Chondrocyte (in vitro differentiated cells): ENCODE measurements around the gene TICAM1. TPM values are rescaled to one million over a fixed set of nuclear protein-coding genes. Genes with fewer than 3 reads are reported as not detected.

Source experiments
- DNase-seq: peaks from one replicate; pipeline ENCODE4 v3.0.0; 2021; ENCODE audit warnings: mixed read lengths, low spot score
- H3K27ac Mint-ChIP-seq: one replicate; pipeline ENCODE4 v1.8.0; 2021; ENCODE audit warnings: mild to moderate bottlenecking, moderate library complexity, mixed read lengths; ENCODE audit not compliant: unreplicated experiment
- H3K27me3 Mint-ChIP-seq: 2 replicates; pipeline ENCODE4 v1.8.0; 2021; ENCODE audit warnings: low read depth, mixed read lengths
- H3K36me3 Mint-ChIP-seq: 2 replicates; pipeline ENCODE4 v1.8.0; 2021; ENCODE audit warnings: low read depth, mixed read lengths
- H3K4me1 Mint-ChIP-seq: 2 replicates; pipeline ENCODE4 v1.8.0; 2021; ENCODE audit warnings: low read depth, mild to moderate bottlenecking, mixed read lengths
- H3K4me3 Mint-ChIP-seq: one replicate; pipeline ENCODE4 v1.8.0; 2021; ENCODE audit warnings: mild to moderate bottlenecking, moderate library complexity, mixed read lengths; ENCODE audit not compliant: unreplicated experiment
- H3K9me3 Mint-ChIP-seq: 2 replicates; pipeline ENCODE4 v1.8.0; 2021; ENCODE audit warnings: low read depth, mixed read lengths
- CTCF ChIP-seq: fragments of 200-600 bp; sonication (generic); IDR thresholded peaks from 2 replicates; pipeline ENCODE4 v1.5.0; 2021; ENCODE audit warnings: antibody characterized with exemption, mild to moderate bottlenecking, moderate library complexity
- total RNA-seq: library from RNA; stranded (reverse); gene quantifications from 3 replicates; pipeline ENCODE4 v1.2.1, GENCODE V29; 2021

The TICAM1 gene
- total RNA-seq, 1 donor from 2014 or later: 12.3 TPM

GRCh38 chr19:4816202-4816949 lies 15.1 kb downstream of the TICAM1 start:
- Mint-ChIP-seq H3K9me3 (peaks cover 2% of the 10 kb centered on the region), H3K27ac (no peak overlapping the region), H3K36me3 (peaks cover 7% of the 10 kb centered on the region), H3K27me3 (no peaks in the 10 kb centered on the region), H3K4me1 (peaks cover 26% of the 10 kb centered on the region), H3K4me3 (no peak overlapping the region)
- no peak for DNase-seq
- no peak for TF ChIP-seq CTCF

GRCh38 chr19:4815426-4816201 lies 15.9 kb downstream of the TICAM1 start:
- Mint-ChIP-seq H3K27me3 (no peaks in the 10 kb centered on the region), H3K27ac (peak overlapping the region; percentile 88), H3K4me1 (peaks cover 28% of the 10 kb centered on the region), H3K9me3 (peaks cover 2% of the 10 kb centered on the region), H3K4me3 (peak overlapping the region; percentile 67), H3K36me3 (peaks cover 6% of the 10 kb centered on the region)
- peak; percentile 94 for DNase-seq
- TF ChIP-seq CTCF: no peak

- no peak for DNase-seq
- peak overlapping the region; percentile 67 for H3K4me3 Mint-ChIP-seq
- peaks cover 2% of the 10 kb centered on the region for H3K9me3 Mint-ChIP-seq
- H3K27me3 Mint-ChIP-seq: no peaks in the 10 kb centered on the region
- TF ChIP-seq CTCF: no peak
- H3K36me3 Mint-ChIP-seq: peaks cover 6% of the 10 kb centered on the region
- peak overlapping the region; percentile 88 for H3K27ac Mint-ChIP-seq
- peaks cover 30% of the 10 kb centered on the region for H3K4me1 Mint-ChIP-seq
Observed at GRCh38 chr19:4814625-4815425, 16.7 kb downstream of the TICAM1 start.

GRCh38 chr19:4811328-4812131 lies 20.0 kb downstream of the TICAM1 start:
- TF ChIP-seq CTCF: peak; percentile 86
- Mint-ChIP-seq H3K36me3 (peaks cover under 1% of the 10 kb centered on the region), H3K27ac (peak overlapping the region; percentile 92), H3K9me3 (peaks cover 2% of the 10 kb centered on the region), H3K27me3 (no peaks in the 10 kb centered on the region), H3K4me1 (peaks cover 33% of the 10 kb centered on the region), H3K4me3 (peak overlapping the region; percentile 31)
- DNase-seq: no peak
